Endodermal cell (in vitro differentiated cells): ENCODE data around the gene ARTN. TPM values are rescaled to one million over a fixed set of nuclear protein-coding genes. Genes with fewer than 3 reads are reported as not detected.

ENCODE experiments used
- DNase-seq: peaks from one replicate; pipeline ENCODE4 v3.0.0-alpha.2; 2017
- H3K27ac ChIP-seq: 2 replicates; pipeline ENCODE4 v1.5.1; 2013; ENCODE audit warnings: mild to moderate bottlenecking, low read depth, low read length, moderate library complexity
- H3K27me3 ChIP-seq: 2 replicates; pipeline ENCODE4 v1.6.1; 2013; ENCODE audit warnings: mild to moderate bottlenecking, low read length, moderate library complexity; ENCODE audit not compliant: insufficient read depth, control insufficient read depth, poor library complexity, severe bottlenecking
- H3K36me3 ChIP-seq: 2 replicates; pipeline ENCODE4 v1.7.0; 2013; ENCODE audit warnings: mild to moderate bottlenecking, low read length, moderate library complexity; ENCODE audit not compliant: control insufficient read depth, insufficient read depth
- H3K4me1 ChIP-seq: one replicate; pipeline ENCODE4 v1.7.0; 2013; ENCODE audit warnings: low read length; ENCODE audit not compliant: control insufficient read depth, insufficient read depth
- H3K4me3 ChIP-seq: 2 replicates; pipeline ENCODE4 v1.5.1; 2013; ENCODE audit warnings: mild to moderate bottlenecking, low read length, moderate library complexity
- H3K9ac ChIP-seq: 2 replicates; pipeline ENCODE4 v1.6.1; 2013; ENCODE audit warnings: mild to moderate bottlenecking, low read length, moderate library complexity; ENCODE audit not compliant: poor library complexity, severe bottlenecking; ENCODE audit errors: extremely low read depth
- H3K9me3 ChIP-seq: 2 replicates; pipeline ENCODE4 v1.6.1; 2013; ENCODE audit warnings: mild to moderate bottlenecking, low read length, moderate library complexity; ENCODE audit not compliant: control insufficient read depth
- H3K27ac Mint-ChIP-seq: 2 replicates; pipeline ENCODE4 v1.8.0; 2020; ENCODE audit warnings: mixed read lengths
- H3K27me3 Mint-ChIP-seq: 2 replicates; pipeline ENCODE4 v1.8.0; 2021; ENCODE audit warnings: mild to moderate bottlenecking, mixed read lengths; ENCODE audit not compliant: insufficient read depth
- H3K36me3 Mint-ChIP-seq: 2 replicates; pipeline ENCODE4 v1.8.0; 2020; ENCODE audit warnings: low read depth, mixed read lengths
- H3K4me1 Mint-ChIP-seq: 2 replicates; pipeline ENCODE4 v1.8.0; 2020; ENCODE audit warnings: mixed read lengths
- H3K4me3 Mint-ChIP-seq: 2 replicates; pipeline ENCODE4 v1.8.0; 2020; ENCODE audit warnings: mild to moderate bottlenecking, moderate library complexity, mixed read lengths
- H3K9me3 Mint-ChIP-seq: 2 replicates; pipeline ENCODE4 v1.8.0; 2020; ENCODE audit warnings: mild to moderate bottlenecking, mixed read lengths
- CTCF ChIP-seq: fragments of 200-600 bp; sonication (generic); conservative IDR thresholded peaks from 2 replicates; pipeline ENCODE4 v1.5.0; 2021; ENCODE audit warnings: antibody characterized with exemption, mild to moderate bottlenecking
- WGBS, 2 experiments: methylation state at CpG; one replicate each; pipeline versions ENCODE4 v1.1.5 to v1.1.7; 2013; ENCODE audit warnings: missing lambda C conversion rate in 2 of 2, mixed read lengths in 1 of 2; ENCODE audit not compliant: insufficient coverage in 1 of 2, insufficient read length in 1 of 2; 5-methylcytosine and 5-hydroxymethylcytosine counted together
- total RNA-seq, 2 donors: library from RNA; stranded (reverse); fragmentation: NEBNext Ultra II Directional in 1 of 2; extraction: Animal tissue kit (Norgen Biotek cat#: 25700) in 1 of 2; gene quantifications; 2 replicates in 1 of 2; 3 replicates in 1 of 2; pipeline ENCODE4 v1.2.1, GENCODE V29; 2021

The ARTN gene
- total RNA-seq, 2 donors from 2014 or later, result 3.3 to 4.4 TPM

DNA sequence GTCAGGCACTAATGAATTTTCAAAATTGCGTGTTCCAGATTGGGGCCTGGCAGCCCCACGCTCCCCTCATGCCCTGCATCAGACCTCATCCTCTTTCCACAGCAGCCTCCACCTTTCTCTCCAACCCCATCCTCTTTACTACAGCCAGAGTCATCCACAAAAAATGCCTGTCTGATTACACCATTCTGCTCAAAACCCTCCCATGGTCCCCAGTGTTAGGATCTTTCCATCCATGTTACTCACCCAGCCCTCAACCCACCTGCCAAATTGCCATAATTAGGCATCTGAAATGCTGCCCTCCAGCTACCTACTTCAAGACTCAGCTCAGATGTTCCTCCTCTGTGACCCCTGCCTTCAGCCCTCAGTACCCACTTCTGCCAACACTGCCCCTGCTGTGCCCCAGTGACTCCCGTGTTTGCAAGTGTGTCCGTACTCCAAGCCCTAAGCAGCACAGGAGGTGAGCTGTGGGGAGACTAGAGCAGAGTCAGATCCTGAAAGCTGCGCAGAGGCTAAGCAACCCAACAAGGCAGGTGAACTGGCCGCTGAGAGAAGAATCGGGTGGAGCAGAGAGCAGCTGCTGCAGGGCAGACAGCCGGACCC, 715 bp upstream of the ARTN start:
- Mint-ChIP-seq H3K4me3 (peak overlapping the region; percentile 62), H3K27me3 (peaks cover 28% of the 10 kb centered on the region), H3K9me3 (no peaks in the 10 kb centered on the region), H3K27ac (no peak overlapping the region), H3K4me1 (peaks cover 16% of the 10 kb centered on the region), H3K36me3 (no peaks in the 10 kb centered on the region)
- H3K27me3 ChIP-seq, result peaks cover 34% of the 10 kb centered on the region
- TF ChIP-seq CTCF, result no peak
- H3K36me3 ChIP-seq, result no peaks in the 10 kb centered on the region
- DNase-seq, result no peak
- peak overlapping the region; percentile 73 for H3K4me3 ChIP-seq
- no peaks in the 10 kb centered on the region for H3K9me3 ChIP-seq
- no peaks in the 10 kb centered on the region for H3K4me1 ChIP-seq
- H3K9ac ChIP-seq, result no peak overlapping the region
- WGBS, 2 experiments, result 40 to 48% methylated on average over 5 to 8 of the region's 8 CpGs
- no peak overlapping the region for H3K27ac ChIP-seq

GRCh38 chr1:43934101-43934985, 742 bp downstream of the ARTN start:
- Mint-ChIP-seq H3K27me3 (peaks cover 39% of the 10 kb centered on the region), H3K9me3 (no peaks in the 10 kb centered on the region), H3K27ac (peak overlapping the region; percentile 61), H3K4me1 (peaks cover 16% of the 10 kb centered on the region), H3K36me3 (no peaks in the 10 kb centered on the region), H3K4me3 (peak overlapping the region; percentile 62)
- no peak overlapping the region for H3K9ac ChIP-seq
- DNase-seq, result peak; percentile 95
- no peak overlapping the region for H3K27ac ChIP-seq
- H3K4me3 ChIP-seq, result no peak overlapping the region
- peak; percentile 91 for TF ChIP-seq CTCF
- no peaks in the 10 kb centered on the region for H3K4me1 ChIP-seq
- whole genome bisulfite sequencing, 2 experiments, result 65 to 71% methylated on average over 9 to 13 of the region's 13 CpGs
- no peaks in the 10 kb centered on the region for H3K9me3 ChIP-seq
- peaks cover 34% of the 10 kb centered on the region for H3K27me3 ChIP-seq
- H3K36me3 ChIP-seq, result no peaks in the 10 kb centered on the region

- no peak overlapping the region for H3K27ac Mint-ChIP-seq
- H3K4me1 ChIP-seq, result no peaks in the 10 kb centered on the region
- peak overlapping the region; percentile 63 for H3K4me3 Mint-ChIP-seq
- no peak for DNase-seq
- no peak overlapping the region for H3K4me3 ChIP-seq
- H3K9me3 ChIP-seq, result no peaks in the 10 kb centered on the region
- no peaks in the 10 kb centered on the region for H3K9me3 Mint-ChIP-seq
- H3K27me3 Mint-ChIP-seq, result peaks cover 44% of the 10 kb centered on the region
- H3K36me3 ChIP-seq, result no peaks in the 10 kb centered on the region
- WGBS, 2 experiments, result 41 to 47% methylated on average over 5 of the region's 5 CpGs
- H3K36me3 Mint-ChIP-seq, result no peaks in the 10 kb centered on the region
- H3K27ac ChIP-seq, result no peak overlapping the region
- H3K4me1 Mint-ChIP-seq, result peaks cover 16% of the 10 kb centered on the region
- no peak overlapping the region for H3K9ac ChIP-seq
- H3K27me3 ChIP-seq, result peaks cover 38% of the 10 kb centered on the region
- TF ChIP-seq CTCF, result no peak
Observed at GRCh38 chr1:43934986-43935324, 1.4 kb downstream of the ARTN start.
